HCT116 (cell line): ENCODE results near the gene FAM83D. TPM values are rescaled to one million over a fixed set of nuclear protein-coding genes. Genes with fewer than 3 reads are reported as not detected.

ENCODE experiments used
- ATAC-seq: fragments of 200-7000 bp; cut with Tn5 transposase; 2 replicates; pipeline ENCODE4 v1.9.1; 2020; ENCODE audit warnings: mild to moderate bottlenecking, moderate library complexity
- BruUV-seq: library from RNA; stranded (reverse); fragments of 400-500 nt; replicated peaks from 2 replicates; lab custom pipeline; 2021; lab: Mats Ljungman, UMichigan
- CTCF ChIA-PET: fragments of 300-600 bp; sonication (Branson Sonifier 250); formaldehyde crosslinking; loops from one replicate; lab custom pipeline; 2021; ENCODE audit warnings: antibody characterized with exemption; lab: Charles Lee
- POLR2A ChIA-PET: fragments of 300-600, 350-600 bp; sonication (Branson Sonifier 250); formaldehyde crosslinking; loops from one replicate; lab custom pipeline; 2021; ENCODE audit warnings: antibody characterized with exemption; lab: Charles Lee
- RAD21 ChIA-PET, 2 experiments: fragments of 300-600 bp; sonication (Branson Sonifier 250); formaldehyde crosslinking; loops; one replicate each; lab custom pipeline; 2023; ENCODE audit warnings: low total read pairs in 2 of 2; ENCODE audit not compliant: uncharacterized antibody in 2 of 2, unreplicated experiment in 2 of 2, low non-redundant PET in 1 of 2; lab: Charles Lee
- DNase-seq: peaks from one replicate; pipeline ENCODE4 v3.0.0-alpha.2; 2010; ENCODE audit warnings: low read depth, low spot score
- H2AFZ ChIP-seq: fragments of 200-600 bp; shearing (Covaris generic), sonication (generic); 2 replicates; pipeline ENCODE4 v1.6.1; 2017; ENCODE audit warnings: low read depth, mixed run types, mixed read lengths, antibody characterized with exemption, low read length; ENCODE audit not compliant: poor library complexity, severe bottlenecking
- H3K27ac ChIP-seq: 2 replicates; pipeline ENCODE4 v1.5.1; 2012; ENCODE audit warnings: low read depth, low read length
- H3K27me3 ChIP-seq: fragments of 200-600 bp; sonication (generic); 2 replicates; pipeline ENCODE4 v1.6.1; 2016; ENCODE audit warnings: mixed run types, low read length, mixed read lengths; ENCODE audit not compliant: insufficient read depth
- H3K36me3 ChIP-seq, 2 experiments: fragments of 200-500 bp in 1 of 2; fragments of 200-600 bp in 1 of 2; sonication (Bioruptor generic) in 1 of 2; sonication (generic) in 1 of 2; 2 replicates each; pipeline versions ENCODE4 v1.5.1 to v1.6.1; 2014 to 2016; ENCODE audit warnings: low read length in 2 of 2, inconsistent platforms in 1 of 2, mixed read lengths in 1 of 2, mixed run types in 1 of 2; ENCODE audit not compliant: insufficient read depth in 2 of 2, control insufficient read depth in 1 of 2
- H3K4me1 ChIP-seq, 2 experiments: fragments of 200-600 bp in 1 of 2; sonication (generic) in 1 of 2; 2 replicates each; pipeline versions ENCODE4 v1.5.1 to v1.6.1; 2012 to 2017; ENCODE audit warnings: low read length in 2 of 2, inconsistent platforms in 1 of 2, mild to moderate bottlenecking in 1 of 2, mixed read lengths in 1 of 2, mixed run types in 1 of 2, moderate library complexity in 1 of 2; ENCODE audit not compliant: insufficient read depth in 2 of 2, control insufficient read depth in 1 of 2
- H3K4me2 ChIP-seq: fragments of 200-600 bp; sonication (generic); 2 replicates; pipeline ENCODE4 v1.6.1; 2017; ENCODE audit warnings: mixed run types, low read length, mixed read lengths
- H3K4me3 ChIP-seq, 2 experiments: fragments of 200-600 bp in 1 of 2; sonication (generic) in 1 of 2; replicated peaks in 1 of 2; 2 replicates each; pipeline ENCODE4 v1.5.1; 2011 to 2016; ENCODE audit warnings: low read length in 2 of 2, control low read depth in 1 of 2, low read depth in 1 of 2, mild to moderate bottlenecking in 1 of 2, mixed read lengths in 1 of 2, mixed run types in 1 of 2
- H3K79me2 ChIP-seq: fragments of 200-600 bp; sonication (generic); 2 replicates; pipeline ENCODE4 v1.6.1; 2017; ENCODE audit warnings: mild to moderate bottlenecking, mixed run types, low read length, moderate library complexity, mixed read lengths; ENCODE audit not compliant: insufficient read depth
- H3K9ac ChIP-seq: fragments of 200-600 bp; sonication (generic); 2 replicates; pipeline ENCODE4 v1.6.1; 2016; ENCODE audit warnings: low read length, mixed read lengths
- H3K9me2 ChIP-seq: fragments of 200-600 bp; sonication (generic), shearing (Covaris generic); 2 replicates; pipeline ENCODE4 v1.6.1; 2017; ENCODE audit warnings: mixed run types, mild to moderate bottlenecking, moderate library complexity; ENCODE audit not compliant: insufficient read depth
- H3K9me3 ChIP-seq, 2 experiments: fragments of 200-500 bp in 1 of 2; fragments of 200-600 bp in 1 of 2; sonication (Bioruptor generic) in 1 of 2; sonication (generic) in 1 of 2; 2 replicates each; pipeline ENCODE4 v1.6.1; 2014 to 2017; ENCODE audit warnings: low read length in 2 of 2, mixed read lengths in 2 of 2, inconsistent platforms in 1 of 2, low read depth in 1 of 2, mild to moderate bottlenecking in 1 of 2, mixed run types in 1 of 2, moderate library complexity in 1 of 2; ENCODE audit not compliant: control insufficient read depth in 1 of 2, insufficient read depth in 1 of 2
- H4K20me1 ChIP-seq: fragments of 200-600 bp; sonication (generic), shearing (Covaris generic); 2 replicates; pipeline ENCODE4 v1.6.1; 2017; ENCODE audit warnings: mixed run types, mild to moderate bottlenecking, moderate library complexity; ENCODE audit not compliant: insufficient read depth
- ATF3 ChIP-seq: IDR thresholded peaks from 2 replicates; pipeline ENCODE4 v1.6.1; 2012
- CBX3 ChIP-seq: IDR thresholded peaks from 2 replicates; pipeline ENCODE4 v1.6.1; 2012; ENCODE audit warnings: low read depth
- CEBPB ChIP-seq: IDR thresholded peaks from 2 replicates; pipeline ENCODE4 v1.6.1; 2012; ENCODE audit warnings: low read depth
- CTCF ChIP-seq, 3 experiments: fragments of 200-600 bp in 1 of 3; sonication (generic) in 1 of 3; IDR thresholded peaks in 2 of 3; conservative IDR thresholded peaks in 1 of 3; 2 replicates each; pipeline ENCODE4 v1.5.1; 2012 to 2017; ENCODE audit warnings: low read depth in 2 of 3, low read length in 2 of 3, antibody characterized with exemption in 1 of 3, borderline replicate concordance in 1 of 3, control low read depth in 1 of 3, mild to moderate bottlenecking in 1 of 3, mixed read lengths in 1 of 3, mixed run types in 1 of 3, moderate library complexity in 1 of 3; ENCODE audit not compliant: insufficient read depth in 1 of 3
- EGR1 ChIP-seq: IDR thresholded peaks from 2 replicates; pipeline ENCODE4 v1.6.1; 2012; ENCODE audit warnings: low read depth
- ELF1 ChIP-seq: IDR thresholded peaks from 2 replicates; pipeline ENCODE4 v1.6.1; 2012; ENCODE audit warnings: low read depth, borderline replicate concordance
- EZH2 ChIP-seq: fragments of 200-600 bp; sonication (generic); IDR thresholded peaks from 2 replicates; pipeline ENCODE4 v1.6.1; 2017; ENCODE audit warnings: antibody characterized with exemption, mixed run types
- FOSL1 ChIP-seq: IDR thresholded peaks from 2 replicates; pipeline ENCODE4 v1.6.1; 2012; ENCODE audit warnings: low read depth
- SIN3A ChIP-seq: IDR thresholded peaks from 2 replicates; pipeline ENCODE4 v1.6.1; 2012; ENCODE audit warnings: low read depth
- SP1 ChIP-seq: IDR thresholded peaks from 2 replicates; pipeline ENCODE4 v1.6.1; 2012; ENCODE audit warnings: low read depth
- TCF7L2 ChIP-seq: IDR thresholded peaks from 2 replicates; pipeline ENCODE4 v1.7.0; 2011; ENCODE audit warnings: borderline replicate concordance, inconsistent platforms; ENCODE audit not compliant: insufficient read depth, insufficient read length; ENCODE audit errors: extremely low read depth
- YY1 ChIP-seq: IDR thresholded peaks from 2 replicates; pipeline ENCODE4 v1.6.1; 2011; ENCODE audit warnings: low read length, low read depth, moderate library complexity, mild to moderate bottlenecking; ENCODE audit not compliant: insufficient replicate concordance; ENCODE audit errors: extremely low read depth
- ZFX ChIP-seq: fragments of 450-650 bp; IDR thresholded peaks from 2 replicates; pipeline ENCODE4 v1.6.1; 2017
- ZNF274 ChIP-seq: fragments of 200-500 bp; sonication (Bioruptor generic); IDR thresholded peaks from 2 replicates; pipeline ENCODE4 v1.6.1; 2014; ENCODE audit warnings: mild to moderate bottlenecking, low read depth, low read length, inconsistent platforms
- intact Hi-C: fragments of 100-400 bp; cut with micrococcal nuclease; formaldehyde crosslinking; loops from 2 replicates; pipeline ENCODE4 v1.10.0; 2022
- total RNA-seq: library from RNA; stranded (reverse); gene quantifications from one replicate; pipeline ENCODE4 v1.2.1, GENCODE V29; 2021; ENCODE audit not compliant: unreplicated experiment
- TF ChIP-seq, protein P1 (sequence below): IDR thresholded peaks from 2 replicates; pipeline ENCODE4 v1.6.1; 2011; ENCODE audit warnings: mild to moderate bottlenecking, low read length, moderate library complexity; ENCODE audit not compliant: insufficient replicate concordance; ENCODE audit errors: extremely low read depth

The FAM83D gene
- total RNA-seq, 1 experiment from 2014 or later: 51.1 TPM

- Histone ChIP-seq H3K27ac (no peak overlapping the region), H3K4me2 (no peak overlapping the region), H3K79me2 (no peaks in the 10 kb centered on the region), H3K27me3 (no peaks in the 10 kb centered on the region), H3K4me3 (no peak overlapping the region), H3K9me2 (no peaks in the 10 kb centered on the region), H3K4me1 (no peaks in the 10 kb centered on the region), H3K9me3 (peaks cover 0 to 3% of the 10 kb centered on the region in 2 experiments; a peak in 1 of 4 replicates), H3K36me3 (no peaks in the 10 kb centered on the region), H2AFZ (no peak overlapping the region), H3K9ac (no peak overlapping the region), H4K20me1 (no peaks in the 10 kb centered on the region)
- RAD21 ChIA-PET: no interaction called here
- BruUV-seq: no TSS peak
- no peak for ATAC-seq
- no peak for TF ChIP-seq CBX3
- TF ChIP-seq ZNF274: no peak
- TF ChIP-seq SP1: no peak
- no peak for TF ChIP-seq YY1
- POLR2A ChIA-PET: no interaction called here
- no peak for DNase-seq
- intact Hi-C loops: no loop called here
- CTCF ChIA-PET: interaction anchor here (0.8 kb wide), 1 partner anchor 18 kb away, joined by 4 read pairs; the partner anchor contains the start of gene FAM83D
These were observed 18.1 kb upstream of the FAM83D start for GRCh38 chr20:38907918-38908677.

DNA sequence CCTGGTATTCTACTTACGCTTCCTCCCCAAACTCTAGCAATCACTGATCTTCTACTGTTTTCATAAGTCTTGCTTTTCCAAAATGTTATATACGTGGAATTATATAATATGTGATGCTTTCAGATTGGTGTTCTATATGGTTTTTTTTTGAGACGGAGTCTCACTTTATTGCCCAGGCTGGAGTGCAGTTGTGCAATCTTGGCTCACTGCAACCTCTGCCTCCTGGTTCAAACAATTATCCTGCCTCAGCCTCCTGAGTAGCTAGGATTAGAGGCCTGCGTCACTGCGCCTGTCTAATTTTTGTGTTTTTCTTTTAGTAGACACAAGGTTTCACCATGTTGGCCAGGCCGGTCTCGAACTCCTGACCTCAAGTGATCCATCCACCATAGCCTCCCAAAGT is 10.9 kb upstream of the FAM83D start:
- ChIA-PET POLR2A (no interaction called here), CTCF (no interaction called here), RAD21 (no interaction called here)
- intact Hi-C loops: no loop called here
- no peak overlapping the region for H3K27ac ChIP-seq
- H3K4me1 ChIP-seq: no peaks in the 10 kb centered on the region
- no peaks in the 10 kb centered on the region for H3K9me2 ChIP-seq
- no TSS peak for BruUV-seq
- H3K36me3 ChIP-seq: no peaks in the 10 kb centered on the region
- H3K9ac ChIP-seq: no peak overlapping the region
- H3K4me2 ChIP-seq: no peak overlapping the region
- ATAC-seq (no peak), DNase-seq (no peak)
- H3K4me3 ChIP-seq: no peak overlapping the region
- H3K27me3 ChIP-seq: peaks cover 13% of the 10 kb centered on the region; the same call in 1 of the 2 replicates
- H4K20me1 ChIP-seq: no peaks in the 10 kb centered on the region
- no peaks in the 10 kb centered on the region for H3K79me2 ChIP-seq
- H3K9me3 ChIP-seq: no peaks in the 10 kb centered on the region
- no peak overlapping the region for H2AFZ ChIP-seq
- TF ChIP-seq ATF3 (no peak), EGR1 (no peak), ELF1 (no peak), SP1 (no peak), ZNF274 (no peak), EZH2 (no peak), CEBPB (no peak), FOSL1 (no peak), ZFX (no peak), SIN3A (no peak), TCF7L2 (no peak), CTCF (IDR thresholded peaks at IDR 0.05 in 2 of 3, conservative IDR thresholded peaks at IDR 0.05 in 1 of 3; ENCODE audit: borderline replicate concordance in 1 of 3, insufficient read depth in 1 of 3, low read depth in 2 of 3, low read length in 2 of 3) (no peak)
- TF ChIP-seq, protein P1, sequence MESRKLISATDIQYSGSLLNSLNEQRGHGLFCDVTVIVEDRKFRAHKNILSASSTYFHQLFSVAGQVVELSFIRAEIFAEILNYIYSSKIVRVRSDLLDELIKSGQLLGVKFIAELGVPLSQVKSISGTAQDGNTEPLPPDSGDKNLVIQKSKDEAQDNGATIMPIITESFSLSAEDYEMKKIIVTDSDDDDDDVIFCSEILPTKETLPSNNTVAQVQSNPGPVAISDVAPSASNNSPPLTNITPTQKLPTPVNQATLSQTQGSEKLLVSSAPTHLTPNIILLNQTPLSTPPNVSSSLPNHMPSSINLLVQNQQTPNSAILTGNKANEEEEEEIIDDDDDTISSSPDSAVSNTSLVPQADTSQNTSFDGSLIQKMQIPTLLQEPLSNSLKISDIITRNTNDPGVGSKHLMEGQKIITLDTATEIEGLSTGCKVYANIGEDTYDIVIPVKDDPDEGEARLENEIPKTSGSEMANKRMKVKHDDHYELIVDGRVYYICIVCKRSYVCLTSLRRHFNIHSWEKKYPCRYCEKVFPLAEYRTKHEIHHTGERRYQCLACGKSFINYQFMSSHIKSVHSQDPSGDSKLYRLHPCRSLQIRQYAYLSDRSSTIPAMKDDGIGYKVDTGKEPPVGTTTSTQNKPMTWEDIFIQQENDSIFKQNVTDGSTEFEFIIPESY: no peak
